ENCODE measurements around the gene DUSP28. TPM values are rescaled to one million over a fixed set of nuclear protein-coding genes. Genes with fewer than 3 reads are reported as not detected.

DUSP28 gene
- total and polyA plus RNA-seq, 2 of the 13 experiments (the other 11 are each of a cell fraction or from before 2014, with no cell fraction given) = 5.2 to 8.6 TPM

DNA sequence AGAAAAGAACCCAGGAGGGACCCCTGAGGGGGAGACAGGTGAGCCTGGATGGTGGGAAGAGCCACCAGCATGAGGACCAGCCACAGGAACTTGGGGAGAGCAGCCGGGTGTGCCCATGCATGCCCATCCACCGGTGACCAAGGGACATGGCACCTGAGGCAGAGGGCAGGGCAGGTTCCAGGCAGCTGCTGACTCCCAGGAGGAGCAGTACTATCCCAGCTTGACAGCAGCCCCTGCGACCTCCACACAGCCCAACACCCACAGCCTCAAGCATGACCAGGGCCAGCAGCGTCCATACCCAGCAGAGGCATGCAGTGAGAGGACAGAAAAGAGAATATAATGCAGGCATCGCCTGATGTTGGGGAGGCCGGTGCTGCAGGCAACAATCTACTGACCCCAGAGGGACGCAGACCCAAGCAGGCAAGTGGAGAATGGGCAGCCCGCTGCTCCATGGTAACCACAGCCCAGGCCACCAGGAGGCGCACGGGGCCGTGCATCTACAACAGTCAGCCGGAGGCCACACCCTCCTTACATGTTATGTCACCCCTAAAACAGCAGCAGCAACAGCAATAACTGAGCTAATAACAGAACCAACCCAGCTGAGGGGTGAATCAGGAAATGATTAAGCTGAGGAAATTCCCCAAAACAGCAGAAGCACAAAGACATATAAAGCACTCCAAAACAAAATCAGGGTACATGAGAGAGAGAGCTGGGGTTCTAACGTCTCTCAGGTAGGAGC lies 46.4 kb upstream of the DUSP28 start (continued):
- no peak for TF ChIP-seq SP2 (CRISPR knock-in tag; IDR thresholded peaks at IDR 0.05)
- TF ChIP-seq ZNF136 (CRISPR knock-in tag; IDR thresholded peaks at IDR 0.05; ENCODE audit: low read depth) = no peak
- TF ChIP-seq ZBTB33 (CRISPR knock-in tag; IDR thresholded peaks at IDR 0.05) = peak; percentile 69; the same call in 1 of the 2 replicates
- TF ChIP-seq JUN (CRISPR knock-in tag; IDR thresholded peaks at IDR 0.05) = no peak
- TF ChIP-seq POGK (CRISPR knock-in tag; conservative IDR thresholded peaks at IDR 0.05) = no peak
- TF ChIP-seq, protein P1, sequence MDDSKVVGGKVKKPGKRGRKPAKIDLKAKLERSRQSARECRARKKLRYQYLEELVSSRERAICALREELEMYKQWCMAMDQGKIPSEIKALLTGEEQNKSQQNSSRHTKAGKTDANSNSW (CRISPR knock-in tag; IDR thresholded peaks at IDR 0.05; ENCODE audit: borderline replicate concordance) = no peak
- TF ChIP-seq ZNF180 (CRISPR knock-in tag; IDR thresholded peaks at IDR 0.05; ENCODE audit: borderline replicate concordance, low read depth) = no peak
- peak; percentile 77; the same call in 1 of the 2 replicates for TF ChIP-seq KDM2A (CRISPR knock-in tag; IDR thresholded peaks at IDR 0.05; ENCODE audit: borderline replicate concordance, low read depth)
- TF ChIP-seq CHD4 (IDR thresholded peaks at IDR 0.05; ENCODE audit: borderline replicate concordance, low read length) = no peak
- no peak for TF ChIP-seq RFXANK (CRISPR knock-in tag; IDR thresholded peaks at IDR 0.05)
- peak; percentile 86 for TF ChIP-seq RAD21 (CRISPR knock-in tag; IDR thresholded peaks at IDR 0.05)
- TF ChIP-seq PAWR (CRISPR knock-in tag; IDR thresholded peaks at IDR 0.05; ENCODE audit: borderline replicate concordance) = no peak
- TF ChIP-seq NFE2 (CRISPR knock-in tag; IDR thresholded peaks at IDR 0.05) = no peak
- no peak for TF ChIP-seq HOXA5 (CRISPR knock-in tag; IDR thresholded peaks at IDR 0.05)
- no peak for TF ChIP-seq TCF7L2 (IDR thresholded peaks at IDR 0.05; ENCODE audit: low read depth, low read length)
- TF ChIP-seq STAG1 (CRISPR knock-in tag; IDR thresholded peaks at IDR 0.05) = peak; percentile 93
- TF ChIP-seq HMG20A (CRISPR knock-in tag; IDR thresholded peaks at IDR 0.05; ENCODE audit: borderline replicate concordance) = no peak
- TF ChIP-seq MEF2D (CRISPR knock-in tag; IDR thresholded peaks at IDR 0.05) = no peak; the same call in 1 of the 2 replicates
- peak; percentile 59 for TF ChIP-seq ZNF687 (CRISPR knock-in tag; IDR thresholded peaks at IDR 0.05)
- no peak for TF ChIP-seq TOPORS (CRISPR knock-in tag; IDR thresholded peaks at IDR 0.05)
- no peak for TF ChIP-seq FOXM1 (CRISPR knock-in tag; IDR thresholded peaks at IDR 0.05)
- TF ChIP-seq ZC3H13 (CRISPR knock-in tag; IDR thresholded peaks at IDR 0.05) = no peak
- no peak for TF ChIP-seq ZNF17 (CRISPR knock-in tag; IDR thresholded peaks at IDR 0.05)
- TF ChIP-seq JARID2 (CRISPR knock-in tag; IDR thresholded peaks at IDR 0.05; ENCODE audit: insufficient replicate concordance) = peak; percentile 67
